Measurements from ENCODE around the gene RAB30.

RAB30 gene

GRCh38 chr11:83070044-83070701, 1.5 kb downstream of the RAB30 start:
- no peak for DNase-seq

DNA sequence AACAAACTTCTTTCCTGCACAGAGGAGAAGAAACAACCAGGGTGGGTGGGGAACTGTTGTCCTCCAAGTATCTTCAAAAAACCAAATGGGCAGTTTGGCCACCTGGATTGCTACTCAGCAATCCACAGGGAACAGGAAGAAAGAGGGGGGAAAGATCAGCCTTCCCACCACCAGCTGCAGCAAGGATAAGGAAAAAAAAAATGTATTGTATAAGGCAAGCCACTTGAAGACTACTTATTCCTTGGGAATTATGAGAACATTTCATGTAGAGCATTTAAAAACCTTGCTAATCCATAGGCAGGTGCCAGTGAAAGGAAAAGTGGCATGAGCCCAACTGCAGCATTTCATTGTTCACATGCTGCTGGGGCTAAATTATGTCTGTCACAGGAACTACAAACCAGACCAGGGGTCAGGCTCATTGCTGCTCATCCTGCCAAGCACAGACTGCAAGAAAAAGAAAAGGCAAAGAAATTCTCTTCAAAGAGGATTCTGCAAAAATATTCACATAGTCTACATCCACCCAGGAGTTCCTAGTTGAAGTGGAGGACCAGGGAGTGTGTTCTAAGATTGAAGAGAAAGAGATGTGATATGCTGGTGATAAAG, 2.2 kb downstream of the RAB30 start:
- no peak for DNase-seq

DNA sequence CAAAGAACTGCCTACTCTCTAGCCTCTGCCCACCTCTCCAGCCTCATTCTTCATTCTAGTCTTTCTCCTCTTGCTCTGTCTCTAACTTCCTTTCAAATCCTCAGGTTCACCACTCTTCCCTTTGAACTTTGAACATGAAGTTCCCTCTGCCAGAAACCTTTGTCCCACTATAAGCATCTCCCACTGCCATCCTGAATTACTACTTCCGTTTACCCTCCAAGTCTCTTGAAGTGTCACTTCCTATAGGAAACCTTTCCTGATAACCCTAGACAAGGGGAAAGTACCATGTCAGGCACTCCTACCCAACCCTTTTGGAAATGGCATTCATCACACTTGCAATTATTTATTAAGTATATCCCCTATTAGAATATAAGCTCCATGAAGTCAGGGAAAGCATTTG, 3.1 kb downstream of the RAB30 start:
- DNase-seq: no peak

DNA sequence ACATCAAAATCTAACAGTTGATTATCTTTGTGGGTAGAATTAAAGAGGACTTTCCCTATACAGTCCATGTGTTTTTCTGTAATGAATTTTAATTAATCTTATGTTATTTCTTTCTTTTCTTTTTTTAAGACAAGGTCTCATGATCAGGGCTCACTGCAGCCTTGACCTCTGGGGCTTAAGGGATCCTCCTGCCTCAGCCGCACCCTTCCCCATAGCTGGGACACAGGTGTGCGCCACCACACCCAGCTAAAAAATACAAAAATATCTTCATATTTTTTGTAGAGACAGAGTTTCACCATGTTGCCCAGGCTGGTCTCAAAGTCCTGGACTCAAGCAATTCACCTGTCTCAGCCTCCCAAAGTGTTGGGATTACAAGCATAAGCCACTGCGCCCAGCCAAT, 7.7 kb downstream of the RAB30 start:
- DNase-seq: no peak

DNA sequence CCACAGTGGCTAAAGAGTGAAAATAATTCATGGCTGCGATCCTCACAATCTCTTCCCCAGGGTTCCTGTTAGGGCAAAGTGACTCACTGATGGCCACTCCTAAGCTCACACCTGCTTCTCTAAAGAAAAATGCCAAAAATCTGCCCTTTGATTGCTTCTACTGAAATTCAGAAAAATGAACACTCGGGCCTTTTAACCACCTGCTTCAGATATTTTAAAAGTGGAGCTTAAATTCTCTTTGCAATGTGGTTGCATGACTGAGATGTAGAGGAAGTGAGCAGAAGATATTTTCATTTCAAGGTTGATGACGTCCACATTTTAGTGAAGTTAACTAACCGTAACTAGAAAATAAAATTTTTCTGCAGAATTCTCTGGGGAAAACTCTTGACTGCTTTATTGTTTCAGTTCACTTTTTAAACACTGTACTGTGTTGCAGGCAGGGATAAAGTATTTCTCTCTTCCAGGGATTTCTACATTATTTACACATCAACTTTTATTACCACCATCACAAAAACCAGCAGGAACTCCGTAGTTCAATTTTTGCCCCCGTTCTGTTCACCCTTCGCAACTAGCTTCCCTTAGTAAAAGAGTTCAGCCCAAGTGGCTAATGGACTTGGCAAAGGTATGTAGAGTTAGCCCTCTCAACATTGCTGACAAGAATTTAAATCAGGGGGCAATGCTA, 8.5 kb downstream of the RAB30 start:
- no peak for DNase-seq

- DNase-seq: no peak
Measured at GRCh38 chr11:83061883-83062282, 9.8 kb downstream of the RAB30 start.

GRCh38 chr11:83060965-83061364, 10.7 kb downstream of the RAB30 start:
- no peak for DNase-seq

DNA sequence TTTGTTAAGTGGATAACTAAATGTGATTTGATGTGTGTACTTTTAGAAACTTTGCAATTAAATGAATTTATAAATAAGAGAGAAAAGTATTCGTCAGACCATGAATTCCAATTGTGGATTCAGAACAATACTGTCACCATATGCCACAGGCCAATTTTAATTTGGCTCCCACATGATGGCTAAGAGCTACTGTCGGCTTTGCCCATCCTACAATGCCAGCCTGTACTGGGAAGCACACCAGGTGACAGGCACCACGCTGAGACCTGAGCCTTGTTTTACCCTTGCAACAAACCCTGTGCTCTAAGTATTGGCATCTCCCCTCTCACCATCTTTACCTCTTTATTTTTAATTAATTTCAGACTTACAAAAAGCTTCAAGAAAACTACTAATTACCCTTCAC, 14.0 kb downstream of the RAB30 start:
- no peak for DNase-seq

GRCh38 chr11:83056611-83057010, 15.1 kb downstream of the RAB30 start:
- no peak for DNase-seq

- no peak for DNase-seq
Measured at GRCh38 chr11:83056204-83056603, 15.5 kb downstream of the RAB30 start.

DNA sequence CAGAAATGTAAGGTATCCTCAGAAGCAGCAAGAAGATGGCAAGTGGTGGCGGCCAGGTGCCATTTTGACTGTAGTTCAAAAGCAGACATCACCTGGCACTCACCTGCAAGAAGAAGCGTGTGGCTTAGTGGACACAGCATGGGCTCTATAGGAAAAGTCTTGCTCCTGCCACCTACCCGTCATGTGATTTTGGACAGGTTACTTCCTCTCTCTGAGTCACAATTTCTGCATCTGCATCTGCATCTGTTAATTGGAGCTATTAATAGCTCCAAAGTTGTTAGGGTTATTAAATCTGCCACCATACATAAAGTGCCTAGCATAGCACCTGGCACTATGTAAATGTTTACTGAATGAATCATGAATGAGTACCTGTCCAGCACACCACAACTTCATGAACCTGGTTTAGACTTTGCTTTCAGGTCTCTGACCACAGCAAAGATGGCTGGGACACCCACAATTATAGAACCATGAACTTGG, 16.8 kb downstream of the RAB30 start:
- DNase-seq: no peak

GRCh38 chr11:83054001-83054400, 17.7 kb downstream of the RAB30 start:
- no peak for DNase-seq

DNA sequence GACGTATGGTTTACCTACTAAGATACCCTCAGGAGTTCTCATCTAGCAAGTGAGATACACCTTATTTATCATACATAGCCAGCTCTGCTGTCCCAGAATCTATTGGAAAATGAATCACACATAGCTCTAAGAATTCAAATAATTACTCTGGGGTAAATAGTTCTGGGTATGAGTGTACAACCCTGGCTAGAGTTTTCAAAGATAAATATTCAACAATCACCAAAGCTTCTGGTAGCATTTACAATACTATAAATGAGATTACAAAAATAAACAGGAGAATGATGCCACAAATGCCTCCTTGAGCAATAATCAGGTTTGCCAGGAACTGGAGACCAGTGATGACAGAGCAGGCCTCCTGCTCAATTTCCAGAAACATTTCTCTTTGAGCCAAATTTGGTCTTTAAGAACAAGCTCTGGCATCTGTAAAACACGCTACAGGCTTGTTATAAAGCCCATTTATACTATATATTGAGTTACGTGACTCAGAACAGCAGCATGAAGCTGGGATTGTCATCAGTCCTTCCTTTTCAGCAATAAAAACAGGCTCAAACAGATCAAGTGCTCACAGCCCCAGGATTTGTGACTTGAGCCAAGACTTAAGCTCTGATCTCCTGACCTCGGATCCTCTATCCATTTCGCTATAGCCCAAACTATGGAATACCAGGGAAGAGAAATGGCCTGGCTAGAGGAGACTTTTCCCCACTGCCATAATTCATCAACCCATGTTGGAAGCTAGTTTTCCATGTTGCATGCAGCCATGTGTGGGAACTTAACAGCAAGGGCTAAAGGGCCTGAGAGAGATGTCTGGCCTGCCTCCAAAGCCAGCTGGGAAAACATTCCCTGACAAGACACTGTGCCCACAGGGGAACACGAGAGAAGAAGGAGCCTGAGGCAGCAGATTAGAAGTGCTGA, 19.7 kb downstream of the RAB30 start:
- no peak for DNase-seq

GRCh38 chr11:83047515-83048225, 24.0 kb downstream of the RAB30 start:
- DNase-seq: no peak

DNA sequence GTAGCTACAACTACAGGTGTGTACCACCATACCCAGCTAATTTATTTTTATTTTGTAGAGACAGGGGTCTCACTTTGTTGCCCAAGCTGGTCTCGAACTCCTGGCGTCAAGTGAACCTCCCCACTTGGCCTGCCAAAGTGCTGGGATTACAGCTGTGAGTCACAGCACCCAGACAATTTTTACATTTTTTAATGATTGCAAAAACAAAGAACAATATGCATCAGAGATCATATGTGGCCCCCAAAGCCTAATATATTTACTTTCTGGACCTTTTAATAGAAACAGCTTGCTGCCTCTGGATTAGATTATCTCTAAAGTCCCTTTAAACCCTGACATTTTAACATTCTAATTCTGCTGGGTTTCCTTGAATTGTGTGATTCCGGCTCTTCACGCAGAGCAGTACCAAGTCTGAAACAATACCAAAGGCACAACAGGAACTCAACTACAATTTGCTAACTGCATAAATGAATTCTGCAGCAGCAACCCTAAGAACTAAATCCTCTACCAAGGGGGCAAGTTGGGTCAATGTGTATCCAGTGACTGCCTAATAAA, 25.0 kb downstream of the RAB30 start:
- DNase-seq: no peak

DNA sequence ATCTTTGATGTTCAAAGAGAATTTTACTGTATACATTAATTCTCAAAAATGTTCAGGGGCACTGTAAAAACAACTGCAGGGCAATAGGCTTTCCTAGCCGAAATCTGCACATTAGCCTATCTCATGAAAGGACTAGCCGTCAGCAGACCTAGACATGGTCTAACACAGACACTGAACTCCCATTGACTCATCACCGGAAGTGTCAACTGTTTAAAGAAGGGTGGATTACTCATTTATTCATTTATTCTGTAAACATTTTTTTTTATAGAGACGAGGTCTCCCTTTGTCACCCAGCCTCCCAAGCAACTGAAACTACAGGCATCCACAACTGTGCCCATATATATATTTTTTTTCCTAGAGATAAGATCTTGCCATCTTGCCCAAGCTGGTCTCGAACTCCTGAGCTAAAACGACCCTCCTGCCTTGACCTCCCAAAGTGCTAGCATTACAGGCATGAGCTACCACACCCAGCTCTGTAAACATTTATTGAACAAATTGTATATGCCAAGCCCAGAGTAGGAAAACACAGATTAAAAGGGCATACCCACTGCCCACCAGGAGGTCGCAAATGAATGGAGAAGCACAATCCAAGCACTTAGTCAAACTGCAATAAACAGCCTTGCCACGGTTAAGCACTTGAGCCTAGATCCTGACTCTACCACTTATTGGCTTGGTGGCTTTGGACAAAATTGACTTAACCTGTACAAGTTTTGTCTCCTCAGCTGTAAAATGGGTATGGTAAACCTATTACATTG, 26.6 kb downstream of the RAB30 start:
- DNase-seq: no peak

DNA sequence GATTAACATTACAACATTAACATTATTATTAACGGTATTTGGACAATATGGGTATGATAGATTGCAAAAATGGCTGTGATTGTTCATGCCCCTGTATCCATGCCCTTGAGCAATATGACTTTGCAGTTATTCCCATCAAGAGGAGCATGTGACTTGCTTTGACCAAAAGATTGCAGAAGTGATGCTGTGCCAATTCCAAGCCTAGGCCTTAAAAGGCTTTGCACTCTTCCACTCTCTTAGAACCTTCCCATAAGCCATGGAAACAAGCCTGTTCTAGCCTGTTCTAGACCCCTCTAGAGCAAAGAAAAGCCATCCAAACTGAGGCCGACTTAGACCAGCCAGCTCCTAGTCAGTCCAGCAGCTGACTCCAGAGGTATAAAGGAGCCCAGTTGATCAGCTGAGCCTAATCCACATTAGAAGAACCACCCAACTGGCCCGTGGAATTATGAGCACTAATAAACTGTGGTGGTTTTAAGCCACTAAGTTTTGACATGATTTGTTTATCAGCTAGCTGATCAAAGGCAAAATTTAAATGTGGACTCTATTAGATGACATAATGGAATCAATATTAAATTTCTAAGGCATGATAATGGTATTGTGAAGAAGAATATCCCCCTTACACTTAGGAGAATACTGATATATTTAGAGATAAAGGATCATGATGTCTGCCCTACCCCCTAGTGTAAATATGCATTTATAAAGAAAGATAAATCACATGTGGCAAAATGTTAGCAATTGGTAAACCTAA, 28.6 kb downstream of the RAB30 start:
- no peak for DNase-seq

GRCh38 chr11:83041126-83041525, 30.6 kb downstream of the RAB30 start:
- no peak for DNase-seq

GRCh38 chr11:83039566-83039965, 32.1 kb downstream of the RAB30 start:
- DNase-seq: no peak

DNA sequence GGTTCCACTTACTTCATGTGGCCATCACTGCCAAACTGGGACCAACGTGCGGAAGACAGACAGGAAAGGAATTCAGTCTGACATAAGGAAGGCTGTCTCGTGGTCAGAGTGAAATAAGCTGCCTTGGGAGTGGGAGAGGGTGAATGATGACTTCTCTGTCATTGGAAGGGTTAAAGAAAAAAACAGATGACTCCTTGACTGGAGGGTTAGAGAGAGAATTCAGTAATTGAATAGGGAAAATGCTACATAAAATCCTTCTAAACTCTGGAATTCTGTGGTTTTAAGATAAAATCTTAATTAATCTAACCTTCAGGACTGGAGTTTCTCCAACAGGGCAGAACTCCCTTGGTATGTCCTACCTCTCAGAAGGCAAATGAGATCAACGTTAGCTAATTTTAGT, 33.8 kb downstream of the RAB30 start:
- DNase-seq: no peak

DNA sequence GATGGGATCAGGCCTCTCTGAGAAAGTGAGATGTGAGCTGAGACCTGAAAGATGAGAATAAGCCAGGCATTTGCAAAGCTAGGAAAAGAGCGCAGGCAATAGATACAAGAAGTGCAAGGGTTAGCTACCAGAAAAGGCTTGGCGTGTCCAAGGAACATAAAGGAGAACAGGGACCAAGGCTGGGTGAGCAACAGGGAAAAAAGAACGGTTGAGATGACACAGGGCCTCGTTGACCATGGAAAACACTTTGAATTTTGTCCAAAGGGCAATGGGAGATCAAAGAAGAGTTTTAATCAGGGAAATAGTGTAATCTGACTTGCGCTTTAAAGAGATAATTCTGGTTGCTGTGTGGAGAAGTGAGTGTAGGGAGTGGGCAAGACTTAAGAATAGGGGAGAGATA, 35.0 kb downstream of the RAB30 start:
- no peak for DNase-seq
